ENCODE measurements around the gene RNF133.
"Not testable (repeated sequence)": the region's sequence is repeated elsewhere in the genome, so short reads cannot be mapped to it uniquely, and the experiment has no call there.

DNA sequence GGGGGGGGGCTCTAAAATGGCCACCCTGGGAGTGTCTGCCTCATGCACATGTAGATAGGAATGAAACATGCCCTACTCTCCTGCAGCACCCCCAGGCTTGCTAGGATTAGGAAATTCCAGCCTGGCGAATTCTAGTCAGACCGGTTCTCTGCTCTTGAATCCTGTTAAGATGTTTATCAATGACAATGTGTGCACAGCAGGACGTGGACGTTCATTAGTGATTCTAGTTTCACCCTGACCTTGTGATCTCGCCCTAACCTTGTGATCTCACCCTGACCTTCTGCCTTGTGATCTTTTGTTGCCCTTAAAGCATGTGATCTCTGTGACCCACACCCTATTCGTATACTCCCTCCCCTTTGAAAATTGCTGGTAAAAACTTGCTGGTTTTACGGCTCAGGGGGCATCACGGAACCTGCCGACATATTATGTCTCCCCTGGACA is 19.6 kb downstream of the RNF133 start:
- TF ChIP-seq, protein P1, sequence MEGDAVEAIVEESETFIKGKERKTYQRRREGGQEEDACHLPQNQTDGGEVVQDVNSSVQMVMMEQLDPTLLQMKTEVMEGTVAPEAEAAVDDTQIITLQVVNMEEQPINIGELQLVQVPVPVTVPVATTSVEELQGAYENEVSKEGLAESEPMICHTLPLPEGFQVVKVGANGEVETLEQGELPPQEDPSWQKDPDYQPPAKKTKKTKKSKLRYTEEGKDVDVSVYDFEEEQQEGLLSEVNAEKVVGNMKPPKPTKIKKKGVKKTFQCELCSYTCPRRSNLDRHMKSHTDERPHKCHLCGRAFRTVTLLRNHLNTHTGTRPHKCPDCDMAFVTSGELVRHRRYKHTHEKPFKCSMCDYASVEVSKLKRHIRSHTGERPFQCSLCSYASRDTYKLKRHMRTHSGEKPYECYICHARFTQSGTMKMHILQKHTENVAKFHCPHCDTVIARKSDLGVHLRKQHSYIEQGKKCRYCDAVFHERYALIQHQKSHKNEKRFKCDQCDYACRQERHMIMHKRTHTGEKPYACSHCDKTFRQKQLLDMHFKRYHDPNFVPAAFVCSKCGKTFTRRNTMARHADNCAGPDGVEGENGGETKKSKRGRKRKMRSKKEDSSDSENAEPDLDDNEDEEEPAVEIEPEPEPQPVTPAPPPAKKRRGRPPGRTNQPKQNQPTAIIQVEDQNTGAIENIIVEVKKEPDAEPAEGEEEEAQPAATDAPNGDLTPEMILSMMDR (IDR thresholded peaks at IDR 0.05; ENCODE audit: borderline replicate concordance, extremely low read depth, low read length, poor library complexity, severe bottlenecking) = not testable (repeated sequence)
- not testable (repeated sequence) for TF ChIP-seq EZH2 (IDR thresholded peaks at IDR 0.05; ENCODE audit: borderline replicate concordance, low read depth, low read length, severe bottlenecking)

All from DND-41 (cell line).